ENCODE measurements around the gene UPK3BL2. TPM values are rescaled to one million over a fixed set of nuclear protein-coding genes. Genes with fewer than 3 reads are reported as not detected.

UPK3BL2 gene
- total RNA-seq, 1 donor from 2014 or later: 13.4 TPM

Other genes starting within 250 kb of the UPK3BL2 start
- not detected in 2 replicates for gene SPDYE6, start 187.3 kb downstream of the UPK3BL2 start, total RNA-seq
- gene PRKRIP1, start 147.3 kb downstream of the UPK3BL2 start, total RNA-seq: 44.8 and 45.0 TPM in 2 replicates
- 35.4 and 41.8 TPM in 2 replicates for gene ORAI2, start 110.1 kb downstream of the UPK3BL2 start, total RNA-seq
- 14.3 and 16.4 TPM in 2 replicates for gene ALKBH4, start 78.8 kb downstream of the UPK3BL2 start, total RNA-seq
- 27.7 and 31.8 TPM in 2 replicates for gene LRWD1, start 78.7 kb downstream of the UPK3BL2 start, total RNA-seq
- gene POLR2J, start 64.8 kb downstream of the UPK3BL2 start, total RNA-seq: 48.6 and 50.5 TPM in 2 replicates
- gene RASA4B, start 25.9 kb downstream of the UPK3BL2 start, total RNA-seq: 8.7 and 10.8 TPM in 2 replicates
- not detected in 2 replicates for gene SPDYE2, start 7.5 kb upstream of the UPK3BL2 start, total RNA-seq
- 28.2 and 31.5 TPM in 2 replicates for gene POLR2J3, start 28.9 kb upstream of the UPK3BL2 start, total RNA-seq
- gene RASA4, start 73.1 kb upstream of the UPK3BL2 start, total RNA-seq: 20.2 and 21.0 TPM in 2 replicates
- 18.9 and 19.2 TPM in 2 replicates for gene UPK3BL1, start 99.1 kb upstream of the UPK3BL2 start, total RNA-seq
- gene SPDYE2B, start 106.6 kb upstream of the UPK3BL2 start, total RNA-seq: not detected in 2 replicates
- 8.6 and 8.9 TPM in 2 replicates for gene POLR2J2, start 128.0 kb upstream of the UPK3BL2 start, total RNA-seq
- gene FAM185A, start 205.3 kb upstream of the UPK3BL2 start, total RNA-seq: 13.9 and 19.4 TPM in 2 replicates